Endothelial cell of hepatic sinusoid (primary cell): ENCODE results near the gene MUC13.
"Not testable (repeated sequence)": the region's sequence is repeated elsewhere in the genome, so short reads cannot be mapped to it uniquely, and the experiment has no call there.

ENCODE experiments used
- in situ Hi-C: cut with HindIII; loops from 2 replicates; pipeline ENCODE4 v1.10.0; 2017; ENCODE audit warnings: low sequenced_read_pairs

The MUC13 gene, protein sequence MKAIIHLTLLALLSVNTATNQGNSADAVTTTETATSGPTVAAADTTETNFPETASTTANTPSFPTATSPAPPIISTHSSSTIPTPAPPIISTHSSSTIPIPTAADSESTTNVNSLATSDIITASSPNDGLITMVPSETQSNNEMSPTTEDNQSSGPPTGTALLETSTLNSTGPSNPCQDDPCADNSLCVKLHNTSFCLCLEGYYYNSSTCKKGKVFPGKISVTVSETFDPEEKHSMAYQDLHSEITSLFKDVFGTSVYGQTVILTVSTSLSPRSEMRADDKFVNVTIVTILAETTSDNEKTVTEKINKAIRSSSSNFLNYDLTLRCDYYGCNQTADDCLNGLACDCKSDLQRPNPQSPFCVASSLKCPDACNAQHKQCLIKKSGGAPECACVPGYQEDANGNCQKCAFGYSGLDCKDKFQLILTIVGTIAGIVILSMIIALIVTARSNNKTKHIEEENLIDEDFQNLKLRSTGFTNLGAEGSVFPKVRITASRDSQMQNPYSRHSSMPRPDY

DNA sequence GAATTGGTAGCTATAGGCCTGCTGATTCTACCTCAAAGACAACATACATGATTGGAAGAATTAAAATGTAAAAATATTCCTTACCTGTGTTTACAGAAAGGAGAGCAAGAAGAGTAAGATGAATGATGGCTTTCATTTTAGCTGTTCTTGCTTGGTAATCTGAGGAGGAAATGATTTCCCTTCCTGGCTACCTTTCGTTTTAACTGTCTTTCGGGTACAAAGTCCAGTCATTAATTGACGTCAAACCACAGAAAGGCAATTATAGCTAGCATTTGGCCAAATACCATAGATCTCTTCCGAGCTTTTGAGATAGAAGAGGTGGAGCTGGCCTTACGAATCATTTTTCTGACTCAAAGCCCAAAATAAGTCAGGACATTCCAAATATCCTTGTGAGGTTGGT, at the start of gene MUC13:
Gene MUC13 (minus strand): TSS at position 175 of the 400 bp plus-strand sequence. CDS start 39 bp downstream, at position 136.
- in situ Hi-C loops: loop anchor here (5.0 to 10.0 kb wide), 3 partner anchors 183 to 630 kb away; no protein-coding TSS in a partner anchor

DNA sequence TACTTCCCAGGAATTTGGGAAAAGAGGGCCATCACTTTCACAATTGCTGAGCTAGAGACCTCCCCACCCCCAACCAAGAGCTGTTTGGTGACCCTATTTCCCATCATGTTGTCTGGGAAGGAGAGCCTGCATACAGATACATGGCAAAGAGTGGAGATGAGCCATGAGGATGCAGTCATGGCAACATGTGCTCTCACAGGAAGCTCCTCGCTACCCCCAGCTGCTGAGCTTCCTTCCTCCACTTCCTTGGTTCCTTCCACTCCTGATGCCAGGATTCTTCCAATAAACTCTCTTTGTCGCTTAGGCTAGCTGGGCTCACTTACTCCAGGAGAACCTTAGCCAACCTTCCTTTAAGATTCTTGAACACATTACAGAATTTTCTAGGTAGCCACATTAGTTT, 48.3 kb upstream of the MUC13 start:
- in situ Hi-C loops: no loop called here

DNA sequence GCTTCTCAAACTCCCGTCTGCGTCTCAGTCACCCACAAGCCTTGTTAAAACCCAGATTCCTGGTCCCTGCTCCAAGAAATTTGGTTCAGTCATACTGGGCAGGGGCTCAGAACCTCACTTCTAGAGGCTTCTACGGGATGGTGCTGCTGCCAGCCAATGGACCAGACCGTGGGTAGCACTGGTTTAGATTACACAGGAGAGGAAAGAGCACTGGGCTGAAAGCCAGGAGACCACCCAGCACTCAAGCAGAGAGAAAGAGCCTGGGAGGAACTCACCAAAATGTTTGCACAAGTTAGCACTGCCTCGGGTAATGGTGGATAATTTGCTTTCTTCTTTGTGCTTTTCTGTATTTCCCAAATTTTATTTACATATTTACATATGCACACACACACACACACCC, 46.9 kb upstream of the MUC13 start:
- in situ Hi-C loops: no loop called here

DNA sequence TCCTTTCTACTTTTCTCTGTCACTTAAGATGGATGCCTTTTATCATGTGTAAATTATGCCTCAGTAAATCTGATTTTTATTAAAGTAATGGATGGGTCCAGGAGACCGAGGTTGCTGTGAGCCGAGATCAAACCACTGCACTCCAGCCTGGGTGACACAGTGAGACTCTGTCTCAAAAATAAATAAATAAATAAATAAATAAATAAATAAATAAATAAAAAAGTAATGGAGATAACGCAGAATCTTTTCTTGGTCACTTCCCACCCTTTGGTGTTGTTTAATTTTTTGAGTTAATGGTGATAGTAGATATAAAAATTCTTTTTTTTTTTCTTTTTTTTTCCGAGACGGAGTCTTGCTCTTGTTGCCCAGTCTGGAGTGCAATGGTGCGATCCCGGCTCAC, 44.1 kb upstream of the MUC13 start:
- in situ Hi-C loops: no loop called here

DNA sequence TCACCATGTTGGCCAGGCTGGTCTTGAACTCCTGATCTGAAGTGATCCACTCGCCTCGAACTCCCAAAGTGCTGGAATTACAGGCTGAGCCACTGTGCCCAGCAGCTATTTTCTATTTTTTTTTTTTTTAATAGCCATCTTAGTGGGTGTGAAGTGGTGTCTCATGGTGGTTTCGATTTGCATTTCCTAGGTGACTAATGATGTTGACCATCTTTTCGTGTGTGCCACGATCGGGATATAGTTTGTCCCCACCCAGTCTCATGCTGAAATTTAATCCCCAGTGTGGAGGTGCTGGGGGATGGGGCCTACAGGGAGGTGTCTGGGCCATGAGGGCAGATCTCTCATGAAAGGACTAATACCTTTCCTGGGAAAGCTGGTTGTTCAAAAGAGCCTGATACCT, 41.8 kb upstream of the MUC13 start:
- in situ Hi-C loops: no loop called here

DNA sequence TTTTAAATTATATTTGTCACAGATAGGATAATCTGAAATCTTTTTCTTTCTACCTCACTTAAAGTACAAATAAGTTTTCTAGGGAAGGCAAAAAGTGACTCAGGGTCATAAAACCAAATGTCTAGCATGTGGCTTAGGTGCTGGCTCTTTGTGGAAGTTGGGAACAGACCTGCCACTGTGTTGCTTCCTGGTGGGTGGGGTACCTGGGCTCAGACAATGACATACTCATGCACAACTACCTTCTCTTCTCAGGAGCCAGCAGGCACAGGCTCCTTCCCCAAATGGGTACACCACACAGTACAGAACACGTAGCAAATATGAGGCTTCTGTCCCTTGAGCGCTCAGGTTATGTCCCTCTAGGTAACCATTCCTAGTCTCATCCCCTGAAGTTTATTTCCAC, 40.1 kb upstream of the MUC13 start:
- in situ Hi-C loops: no loop called here

DNA sequence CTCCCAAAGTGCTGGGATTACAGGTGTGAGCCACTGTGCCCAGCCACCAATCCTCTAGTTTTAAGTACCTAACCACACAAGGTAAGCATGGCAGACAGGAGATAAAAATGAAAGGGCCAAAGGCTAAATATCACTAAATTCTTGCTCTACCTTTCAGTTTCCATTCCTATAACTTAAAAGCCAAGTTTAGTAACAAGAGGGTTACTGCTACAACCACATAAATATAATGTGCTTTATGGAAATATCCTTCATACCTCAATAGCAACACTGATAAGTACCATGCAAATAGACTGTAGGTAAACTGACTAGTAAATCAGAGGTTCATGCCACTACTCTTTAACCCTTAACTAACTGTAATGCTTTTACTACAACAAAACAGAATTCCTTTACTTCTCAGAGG, 38.7 kb upstream of the MUC13 start:
- in situ Hi-C loops: no loop called here

DNA sequence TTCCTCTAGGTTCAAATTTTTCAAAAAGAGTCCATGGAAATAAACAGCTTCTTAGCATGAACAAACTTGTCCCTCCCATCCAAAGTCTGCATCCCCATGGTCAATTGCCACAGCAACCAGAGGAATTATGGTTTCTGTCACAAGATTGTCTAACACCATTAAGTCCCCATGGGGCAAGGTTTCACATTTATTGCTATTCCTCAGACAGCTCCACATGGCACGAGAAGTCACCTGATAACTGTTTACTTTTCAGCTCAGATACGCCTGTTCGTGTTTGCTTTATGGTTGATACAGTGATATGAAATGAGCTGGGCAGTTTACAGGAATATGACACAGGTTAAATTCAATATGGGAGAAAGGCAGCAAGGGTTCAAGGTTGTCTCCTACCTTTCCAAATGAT, 37.9 kb upstream of the MUC13 start:
- in situ Hi-C loops: no loop called here

DNA sequence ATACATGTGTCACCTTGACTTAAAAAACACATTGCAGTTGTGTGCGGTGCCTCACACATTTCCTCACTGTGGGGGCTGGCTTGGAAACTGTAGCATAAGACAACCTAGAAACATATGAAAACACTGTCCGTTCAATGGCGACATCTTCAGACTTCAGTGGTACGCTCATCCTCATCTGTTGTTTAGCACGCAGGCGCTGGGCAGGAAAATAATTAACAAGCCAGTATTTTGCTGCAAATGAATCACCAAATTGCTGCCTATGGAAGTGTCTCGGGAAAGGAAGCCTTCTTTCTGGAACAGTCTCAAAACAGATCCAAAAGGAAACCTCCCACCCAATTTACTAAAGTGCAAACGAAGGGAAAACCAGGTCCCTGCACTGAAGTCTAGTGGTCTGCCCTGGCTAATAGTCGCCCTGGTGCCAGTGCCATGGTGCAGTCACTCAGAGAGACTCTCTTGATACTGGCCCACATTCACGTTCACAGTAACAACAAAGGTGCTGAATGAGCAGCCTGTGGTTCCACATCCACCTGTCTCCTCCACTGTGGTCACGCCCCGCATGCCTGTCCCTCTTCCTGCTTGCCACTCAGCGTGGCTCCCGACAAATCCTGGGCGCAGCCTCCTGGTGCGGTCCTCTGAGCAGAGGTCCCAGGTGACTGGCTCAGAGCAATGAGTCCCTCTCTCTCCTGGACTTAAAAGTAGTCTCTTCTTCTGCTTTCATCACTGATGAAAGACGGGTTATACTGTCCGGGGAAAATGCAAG, 35.6 kb upstream of the MUC13 start:
- in situ Hi-C loops: no loop called here

DNA sequence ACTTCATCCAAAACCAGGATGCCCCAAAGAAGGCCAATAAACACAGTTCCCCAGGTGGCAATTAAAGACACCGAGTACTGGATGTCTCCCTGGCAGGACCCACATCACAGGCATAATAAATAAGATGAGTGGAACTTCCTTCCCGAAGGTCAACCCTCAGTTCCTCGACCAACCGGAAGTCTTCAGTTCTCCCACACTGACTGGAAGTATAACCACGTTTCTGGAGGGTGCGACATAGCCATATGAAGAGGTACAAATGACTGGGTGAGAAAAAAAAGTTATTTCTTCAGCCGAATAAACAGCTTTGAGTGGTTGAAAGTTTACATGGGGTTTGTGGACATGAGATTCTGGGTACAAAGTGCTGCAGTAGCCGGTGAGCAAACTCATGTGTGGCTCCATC, 34.6 kb upstream of the MUC13 start:
- in situ Hi-C loops: no loop called here

DNA sequence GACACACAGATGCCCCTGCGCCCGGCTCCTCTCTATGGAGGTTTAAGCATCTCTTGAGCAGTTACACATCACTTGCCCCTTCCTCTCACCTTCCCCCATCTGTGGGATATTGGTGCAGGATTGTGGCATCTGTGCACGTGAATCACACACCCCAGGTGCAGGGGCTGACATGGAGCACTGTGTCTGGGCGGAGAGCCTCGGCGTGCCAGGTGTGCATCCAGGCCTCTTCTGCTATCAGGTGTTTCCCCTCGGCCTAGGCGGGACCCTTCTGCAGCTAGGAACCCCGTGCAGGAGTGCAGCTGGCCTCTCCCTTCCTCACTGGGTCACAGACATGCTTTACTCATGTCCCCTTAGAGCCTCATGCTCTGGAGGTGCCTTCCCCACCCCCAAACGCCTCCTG, 33.4 kb upstream of the MUC13 start:
- in situ Hi-C loops: no loop called here

DNA sequence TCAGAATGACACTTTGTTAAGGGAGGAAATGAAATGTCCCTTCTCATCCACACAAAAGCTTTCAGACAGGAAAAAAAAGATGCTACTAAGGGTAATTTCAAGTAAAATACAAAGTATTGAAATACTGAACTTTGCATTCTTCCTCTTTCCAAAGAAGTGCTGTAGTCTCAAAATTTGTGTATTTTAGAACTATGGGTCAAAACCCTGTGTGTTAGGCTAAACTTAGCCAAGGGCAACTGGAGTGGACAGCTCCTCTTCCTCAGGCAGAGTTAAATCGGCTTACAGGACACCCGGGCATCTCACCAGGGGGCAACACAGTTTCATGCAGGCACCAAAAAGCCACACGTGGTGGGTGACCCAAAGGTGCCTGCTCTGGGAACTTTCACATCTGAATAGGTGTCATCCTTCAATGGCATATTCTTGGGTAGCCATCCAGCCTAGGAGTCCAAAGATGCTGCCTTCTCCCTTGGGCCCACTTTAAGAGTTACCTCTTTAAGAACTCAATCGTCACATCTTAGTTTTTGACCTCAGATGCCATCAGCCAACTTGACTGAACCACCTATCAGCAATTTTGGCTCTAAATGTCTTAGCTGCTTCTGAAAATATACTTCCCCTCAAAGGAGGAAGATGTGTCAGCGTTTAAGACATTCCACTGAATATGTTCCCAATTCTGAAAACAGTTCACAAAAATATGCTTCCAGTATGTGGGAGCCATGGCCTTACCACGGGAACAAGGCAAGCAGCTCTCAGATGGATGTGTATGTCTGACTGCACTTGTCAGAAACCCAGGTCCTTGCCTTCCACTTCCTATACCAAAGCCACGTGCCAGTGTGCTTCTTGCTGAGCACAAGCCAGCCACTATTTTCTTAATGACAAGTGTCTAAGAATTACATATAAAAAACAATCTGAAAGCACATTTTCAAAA, 32.2 kb upstream of the MUC13 start:
- in situ Hi-C loops: no loop called here

DNA sequence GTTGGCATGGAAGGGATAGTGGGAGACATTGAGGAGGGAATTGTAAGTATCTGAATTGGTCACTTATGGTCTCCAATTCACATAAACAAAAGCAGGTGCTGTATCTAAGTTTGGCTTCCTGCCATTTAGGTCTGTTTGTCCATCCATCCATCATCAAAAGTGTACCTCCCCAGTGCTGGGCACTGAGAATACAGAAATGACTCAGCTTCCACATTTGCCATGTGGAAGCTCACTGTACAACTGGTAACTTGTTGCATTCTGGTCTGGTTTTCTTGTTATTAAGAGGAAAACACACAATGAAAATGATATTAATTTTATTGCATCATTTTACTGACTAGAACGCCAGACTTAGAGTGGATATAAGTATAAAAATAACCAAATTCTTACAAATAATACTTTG, 30.9 kb upstream of the MUC13 start:
- in situ Hi-C loops: no loop called here

DNA sequence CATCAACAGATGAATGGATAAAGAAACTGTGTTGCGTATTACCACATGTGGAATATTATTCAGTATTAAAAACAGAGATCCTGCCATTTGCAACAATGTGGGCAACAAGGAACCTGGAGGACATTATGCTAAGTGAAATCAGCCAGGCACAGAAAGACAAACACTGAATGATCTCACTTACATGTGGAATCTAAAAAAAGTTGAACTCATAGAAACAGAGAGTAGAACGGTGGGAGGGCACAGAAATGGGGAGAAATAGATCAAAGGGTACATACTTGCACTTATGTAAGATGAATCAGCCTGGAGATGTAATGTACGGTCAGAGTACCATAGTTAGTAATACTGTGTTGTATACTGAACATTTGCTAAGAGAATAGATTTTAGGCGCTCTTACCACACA, 29.8 kb upstream of the MUC13 start:
- in situ Hi-C loops: no loop called here

DNA sequence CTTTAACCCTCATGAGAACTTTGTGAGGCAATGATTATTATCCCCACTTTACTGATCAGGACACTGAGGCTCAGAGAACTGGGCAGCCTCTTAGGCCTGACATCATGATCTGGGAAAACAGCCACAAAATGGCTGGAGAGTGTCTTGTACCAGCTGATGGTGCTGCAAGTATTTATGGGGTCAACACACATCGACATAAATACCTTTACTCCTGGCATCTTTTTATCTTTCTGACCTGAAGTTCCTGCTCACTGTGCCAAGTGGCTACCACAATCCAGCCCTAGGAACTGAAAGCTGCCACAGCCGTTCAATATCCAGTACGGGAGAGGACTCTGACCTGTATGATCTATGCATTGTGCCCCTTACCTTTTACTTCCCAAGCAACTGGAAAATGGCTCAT, 29.2 kb upstream of the MUC13 start:
- in situ Hi-C loops: no loop called here

DNA sequence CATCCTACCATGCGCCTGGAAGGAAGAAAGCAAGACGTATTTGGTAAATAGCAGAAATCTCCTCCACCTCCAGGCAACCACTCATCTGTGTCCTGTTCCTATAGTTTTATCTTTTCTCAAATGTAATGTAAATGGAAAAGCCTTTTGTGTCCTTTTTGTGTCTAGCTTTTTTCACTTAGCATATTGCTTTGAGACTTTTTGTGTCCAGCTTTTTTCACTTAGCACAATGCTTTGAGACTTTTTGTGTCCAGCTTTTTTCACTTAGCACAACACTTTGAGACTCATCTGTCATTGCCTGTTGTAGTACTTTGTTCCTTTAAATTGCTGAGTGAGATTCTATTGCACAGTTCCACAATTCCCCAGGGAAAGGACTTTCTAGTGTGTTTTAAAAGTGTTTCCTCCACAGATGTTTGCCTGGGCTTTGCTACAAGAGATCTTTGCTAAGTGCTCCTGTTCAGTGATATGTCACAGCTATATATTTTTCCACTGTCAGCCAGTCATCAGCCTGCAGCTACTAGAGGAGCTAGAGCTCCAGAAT, 27.9 kb upstream of the MUC13 start:
- in situ Hi-C loops: no loop called here

DNA sequence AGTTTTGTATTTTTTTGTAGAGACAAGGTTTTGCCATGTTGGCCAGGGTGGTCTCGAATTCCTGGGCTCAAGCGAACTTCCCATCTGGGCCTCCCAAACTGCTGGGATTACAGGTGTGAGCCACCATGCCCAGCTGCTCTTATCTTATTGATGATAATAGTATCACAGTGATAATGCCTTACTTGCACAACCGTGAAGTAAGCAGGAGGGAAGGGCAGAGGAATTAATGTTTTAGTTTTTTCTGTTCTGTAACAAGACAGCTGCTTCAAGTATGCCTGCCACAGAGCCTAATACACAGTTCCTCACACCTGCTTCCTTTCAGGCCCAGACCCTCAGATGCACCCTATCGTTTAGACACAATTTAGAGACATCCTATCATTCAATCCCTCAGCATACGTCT, 26.1 kb upstream of the MUC13 start:
- in situ Hi-C loops: no loop called here

DNA sequence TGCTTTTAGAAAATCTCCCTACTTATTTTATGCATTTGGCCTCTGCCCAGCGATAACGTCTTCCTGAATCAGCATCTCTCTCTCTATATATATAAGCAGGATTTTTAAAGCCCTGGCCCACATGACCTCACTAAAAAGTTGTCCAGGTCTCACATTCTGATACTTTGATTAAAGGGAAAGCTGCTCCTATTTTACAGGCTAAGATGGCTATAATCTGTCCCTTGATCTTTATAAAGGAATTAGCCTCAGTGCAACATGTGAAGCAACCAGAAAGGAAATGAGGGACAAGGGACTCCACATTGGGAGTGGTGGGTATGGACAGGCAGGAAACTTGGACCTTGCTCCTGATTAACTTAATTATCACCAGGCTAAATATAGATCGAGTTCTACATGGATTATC, 25.6 kb upstream of the MUC13 start:
- in situ Hi-C loops: no loop called here

DNA sequence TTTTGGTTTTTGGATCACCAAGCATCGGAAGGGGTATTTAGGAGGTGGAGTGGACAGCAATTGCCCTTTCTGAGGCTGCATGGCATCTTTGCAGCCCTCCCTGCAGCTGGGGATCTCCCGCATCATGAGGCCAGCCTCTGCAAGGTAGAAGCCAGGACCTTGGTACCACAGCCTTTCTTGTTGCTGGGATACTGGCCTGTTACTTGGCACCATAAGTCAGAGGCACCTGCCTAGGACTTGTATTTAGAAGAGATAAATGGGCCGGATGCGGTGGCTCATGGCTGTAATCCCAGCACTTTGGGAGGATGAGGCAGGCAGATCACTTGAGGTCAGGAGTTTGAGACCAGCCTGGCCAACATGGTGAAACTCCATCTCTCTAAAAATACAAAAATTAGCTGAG, 23.4 kb upstream of the MUC13 start:
- in situ Hi-C loops: not testable (repeated sequence)

DNA sequence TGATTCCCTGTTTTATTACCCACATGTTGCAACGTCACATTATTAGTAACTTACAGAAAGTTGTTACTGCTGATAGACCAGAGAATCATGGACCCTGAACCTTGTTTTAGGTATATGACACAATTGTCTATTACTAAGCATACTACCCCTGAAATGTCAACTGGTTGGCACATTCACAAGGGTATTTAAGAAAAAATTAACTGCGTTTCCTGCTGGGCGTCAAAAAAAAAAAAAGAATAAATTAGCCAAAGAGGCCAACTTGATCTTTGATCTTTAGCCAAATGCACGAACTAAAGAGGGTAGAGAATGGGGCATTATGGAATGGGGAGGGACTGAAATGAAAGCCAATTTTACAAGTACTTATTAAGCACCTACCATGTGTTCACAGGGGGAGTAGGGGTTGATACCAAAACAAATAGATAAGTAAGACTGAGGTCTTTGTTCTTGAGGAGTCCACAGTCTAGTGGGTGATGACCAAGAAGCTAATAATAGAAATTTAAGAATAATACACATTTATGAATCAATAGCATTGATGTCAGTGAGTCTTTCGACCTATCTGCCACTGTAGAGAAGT, 17.8 kb upstream of the MUC13 start:
- in situ Hi-C loops: no loop called here
